ENCODE measurements around the gene ARAP3.

- TF ChIP-seq ZNF263 (CRISPR knock-in tag; IDR thresholded peaks at IDR 0.05; ENCODE audit: borderline replicate concordance) (no peak), ZNF274 (IDR thresholded peaks at IDR 0.05; ENCODE audit: borderline replicate concordance, low read depth, low read length) (no peak), LEF1 (IDR thresholded peaks at IDR 0.05) (0 out of 2 replicates have a peak, but pooled peaks have one; percentile 33)
- TF ChIP-seq, protein P1, sequence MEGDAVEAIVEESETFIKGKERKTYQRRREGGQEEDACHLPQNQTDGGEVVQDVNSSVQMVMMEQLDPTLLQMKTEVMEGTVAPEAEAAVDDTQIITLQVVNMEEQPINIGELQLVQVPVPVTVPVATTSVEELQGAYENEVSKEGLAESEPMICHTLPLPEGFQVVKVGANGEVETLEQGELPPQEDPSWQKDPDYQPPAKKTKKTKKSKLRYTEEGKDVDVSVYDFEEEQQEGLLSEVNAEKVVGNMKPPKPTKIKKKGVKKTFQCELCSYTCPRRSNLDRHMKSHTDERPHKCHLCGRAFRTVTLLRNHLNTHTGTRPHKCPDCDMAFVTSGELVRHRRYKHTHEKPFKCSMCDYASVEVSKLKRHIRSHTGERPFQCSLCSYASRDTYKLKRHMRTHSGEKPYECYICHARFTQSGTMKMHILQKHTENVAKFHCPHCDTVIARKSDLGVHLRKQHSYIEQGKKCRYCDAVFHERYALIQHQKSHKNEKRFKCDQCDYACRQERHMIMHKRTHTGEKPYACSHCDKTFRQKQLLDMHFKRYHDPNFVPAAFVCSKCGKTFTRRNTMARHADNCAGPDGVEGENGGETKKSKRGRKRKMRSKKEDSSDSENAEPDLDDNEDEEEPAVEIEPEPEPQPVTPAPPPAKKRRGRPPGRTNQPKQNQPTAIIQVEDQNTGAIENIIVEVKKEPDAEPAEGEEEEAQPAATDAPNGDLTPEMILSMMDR (IDR thresholded peaks at IDR 0.05 in 2 of 3, conservative IDR thresholded peaks at IDR 0.05 in 1 of 3; ENCODE audit: insufficient read depth in 2 of 3, low read depth in 1 of 3, low read length in 3 of 3) = no peak
Observed at GRCh38 chr5:141633871-141634561, 48.0 kb downstream of the ARAP3 start.

Measured in K562 (cell line).